Suprapubic skin (tissue), 4 donors: Measurements from ENCODE around the gene CYBA. TPM values are rescaled to one million over a fixed set of nuclear protein-coding genes. Genes with fewer than 3 reads are reported as not detected.

Source experiments
- DNase-seq, 2 donors: peaks; one replicate each; pipeline ENCODE4 v3.0.0-alpha.2; 2019; ENCODE audit warnings: low spot score in 2 of 2
- H3K27ac ChIP-seq: fragments of 200-600 bp; sonication (generic); one replicate; pipeline ENCODE4 v1.5.1; 2019
- H3K27me3 ChIP-seq: fragments of 200-600 bp; sonication (generic); one replicate; pipeline ENCODE4 v1.5.1; 2019
- H3K36me3 ChIP-seq: fragments of 200-600 bp; sonication (generic); one replicate; pipeline ENCODE4 v1.5.1; 2019
- H3K4me1 ChIP-seq: fragments of 200-600 bp; sonication (generic); one replicate; pipeline ENCODE4 v1.5.1; 2019
- H3K4me3 ChIP-seq: fragments of 200-600 bp; sonication (generic); one replicate; pipeline ENCODE4 v1.5.1; 2019; ENCODE audit warnings: mild to moderate bottlenecking
- H3K9me3 ChIP-seq: fragments of 200-600 bp; sonication (generic); one replicate; pipeline ENCODE4 v1.5.1; 2019
- CTCF ChIP-seq, 2 donors: fragments of 200-600 bp in 1 of 2; fragments of 450-650 bp in 1 of 2; sonication (generic) in 1 of 2; IDR thresholded peaks; one replicate each; pipeline ENCODE4 v1.5.1; 2016 to 2019; ENCODE audit warnings: antibody characterized with exemption in 2 of 2, mild to moderate bottlenecking in 1 of 2, moderate library complexity in 1 of 2
- EP300 ChIP-seq: sonication (generic); formaldehyde crosslinking; IDR thresholded peaks from one replicate; pipeline ENCODE4 v1.6.1; 2017; ENCODE audit warnings: antibody characterized with exemption
- POLR2A ChIP-seq, 2 donors: fragments of 450-650 bp; IDR thresholded peaks; one replicate each; pipeline ENCODE4 v1.6.1; 2017; ENCODE audit warnings: antibody characterized with exemption in 2 of 2, mild to moderate bottlenecking in 2 of 2, moderate library complexity in 2 of 2
- POLR2AphosphoS5 ChIP-seq, 3 donors: sonication (generic); formaldehyde crosslinking; IDR thresholded peaks; one replicate each; pipeline ENCODE4 v1.6.1; 2017; ENCODE audit warnings: antibody characterized with exemption in 3 of 3
- WGBS: methylation state at CpG from one replicate; pipeline ENCODE4 v1.1.5; 2018; 5-methylcytosine and 5-hydroxymethylcytosine counted together
- total RNA-seq, 4 donors: library from RNA; depleted of rRNA; stranded (reverse); fragments of >200 nt; gene quantifications; one replicate each; pipeline ENCODE4 v1.1.0, GENCODE V29; 2016

Gene CYBA
- total RNA-seq, 4 donors from 2014 or later, result 22.4 to 39.1 (median 29.7) TPM

GRCh38 chr16:88614818-88615580 lies 35.9 kb downstream of the CYBA start:
- Histone ChIP-seq H3K4me1 (peaks cover 7% of the 10 kb centered on the region), H3K9me3 (no peaks in the 10 kb centered on the region), H3K27me3 (no peaks in the 10 kb centered on the region), H3K27ac (no peak overlapping the region), H3K36me3 (peaks cover 48% of the 10 kb centered on the region), H3K4me3 (no peak overlapping the region)
- TF ChIP-seq EP300, result no peak
- no peak for TF ChIP-seq POLR2AphosphoS5 (IDR thresholded peaks at IDR 0.05)
- TF ChIP-seq POLR2A (IDR thresholded peaks at IDR 0.05), result no peak
- TF ChIP-seq CTCF (IDR thresholded peaks at IDR 0.05), result no peak
- DNase-seq, result no peak
- 91% methylated on average over 18 of the region's 19 CpGs for WGBS

- WGBS, result 86% methylated on average over 18 of the region's 19 CpGs
- DNase-seq, result no peak
- TF ChIP-seq EP300 (no peak), POLR2A (IDR thresholded peaks at IDR 0.05) (no peak), CTCF (IDR thresholded peaks at IDR 0.05) (no peak), POLR2AphosphoS5 (IDR thresholded peaks at IDR 0.05) (no peak)
- no peaks in the 10 kb centered on the region for H3K9me3 ChIP-seq
- peaks cover 48% of the 10 kb centered on the region for H3K36me3 ChIP-seq
- H3K4me3 ChIP-seq, result no peak overlapping the region
- peaks cover 7% of the 10 kb centered on the region for H3K4me1 ChIP-seq
- no peaks in the 10 kb centered on the region for H3K27me3 ChIP-seq
- H3K27ac ChIP-seq, result no peak overlapping the region
Observed at GRCh38 chr16:88613911-88614817, 36.7 kb downstream of the CYBA start.

GRCh38 chr16:88613293-88613692 lies 37.6 kb downstream of the CYBA start:
- TF ChIP-seq EP300 (no peak), POLR2A (IDR thresholded peaks at IDR 0.05) (no peak), POLR2AphosphoS5 (IDR thresholded peaks at IDR 0.05) (no peak), CTCF (IDR thresholded peaks at IDR 0.05) (no peak)
- H3K36me3 ChIP-seq, result peaks cover 52% of the 10 kb centered on the region
- WGBS, result 89% methylated on average over 10 of the region's 10 CpGs

GRCh38 chr16:88610909-88611812 lies 39.7 kb downstream of the CYBA start:
- TF ChIP-seq POLR2A (IDR thresholded peaks at IDR 0.05) (no peak), EP300 (no peak), CTCF (IDR thresholded peaks at IDR 0.05) (no peak), POLR2AphosphoS5 (IDR thresholded peaks at IDR 0.05) (no peak)
- WGBS, result 87% methylated on average over 46 of the region's 49 CpGs
- H3K36me3 ChIP-seq, result peaks cover 58% of the 10 kb centered on the region

More at GRCh38 chr16:88613293-88613692, 37.6 kb downstream of the CYBA start:
- Histone ChIP-seq H3K9me3 (no peaks in the 10 kb centered on the region), H3K27me3 (no peaks in the 10 kb centered on the region), H3K4me3 (no peak overlapping the region), H3K4me1 (peaks cover 7% of the 10 kb centered on the region), H3K27ac (no peak overlapping the region)
- DNase-seq, result no peak

More at GRCh38 chr16:88610909-88611812, 39.7 kb downstream of the CYBA start:
- Histone ChIP-seq H3K27ac (no peak overlapping the region), H3K9me3 (no peaks in the 10 kb centered on the region), H3K4me1 (no peaks in the 10 kb centered on the region), H3K4me3 (no peak overlapping the region), H3K27me3 (no peaks in the 10 kb centered on the region)
- DNase-seq, result no peak
